B cell (primary cell): ENCODE data around the gene DOCK4. TPM values are rescaled to one million over a fixed set of nuclear protein-coding genes. Genes with fewer than 3 reads are reported as not detected.
A peak's percentile ranks its signal among the peaks of the same experiment; 100 is the strongest.

Experiments
- ATAC-seq: fragments of 200-7000 bp; cut with Tn5 transposase; one replicate; pipeline ENCODE4 v1.10.0; 2021; ENCODE audit warnings: low read depth, mild to moderate bottlenecking, moderate number of reproducible peaks, moderate library complexity
- CTCF ChIA-PET: fragments of 350-600 bp; sonication (Branson Sonifier 250); formaldehyde crosslinking; loops from one replicate; lab custom pipeline; 2021; ENCODE audit warnings: antibody characterized with exemption, inconsistent platforms; lab: Charles Lee
- POLR2A ChIA-PET: fragments of 350-600 bp; sonication (Branson Sonifier 250); formaldehyde crosslinking; loops from one replicate; lab custom pipeline; 2021; ENCODE audit warnings: antibody characterized with exemption; lab: Charles Lee
- DNase-seq: peaks from one replicate; pipeline ENCODE4 v3.0.0; 2013
- H2AFZ ChIP-seq: 2 replicates; pipeline ENCODE4 v1.6.1; 2012; ENCODE audit warnings: mild to moderate bottlenecking, low read depth, low read length; ENCODE audit not compliant: insufficient read depth, poor library complexity, severe bottlenecking
- H3K27ac ChIP-seq, 2 donors: 1 replicate in 1 of 2; 2 replicates in 1 of 2; pipeline ENCODE4 v1.5.1; 2012 to 2013; ENCODE audit warnings: low read length in 2 of 2, mild to moderate bottlenecking in 2 of 2, moderate library complexity in 1 of 2
- H3K27me3 ChIP-seq, 4 experiments: fragments of 200-600 bp in 1 of 4; sonication (generic) in 1 of 4; replicated peaks in 1 of 4; 1 replicate in 2 of 4; 2 replicates in 2 of 4; pipeline versions ENCODE4 v1.6.1 to v1.7.0; 2013 to 2016; ENCODE audit warnings: low read length in 3 of 4, mild to moderate bottlenecking in 2 of 4, mixed read lengths in 1 of 4, moderate library complexity in 1 of 4; ENCODE audit not compliant: insufficient read depth in 4 of 4, control insufficient read depth in 3 of 4; ENCODE audit errors: control extremely low read depth in 1 of 4
- H3K36me3 ChIP-seq, 2 experiments: replicated peaks in 1 of 2; 1 replicate in 1 of 2; 2 replicates in 1 of 2; pipeline versions ENCODE4 v1.6.1 to v1.7.1; 2013; ENCODE audit warnings: low read length in 1 of 2; ENCODE audit not compliant: insufficient read depth in 2 of 2, control insufficient read depth in 1 of 2; ENCODE audit errors: control extremely low read depth in 1 of 2, extremely low read depth in 1 of 2
- H3K4me1 ChIP-seq, 2 donors: fragments of 200-600 bp in 1 of 2; sonication (generic) in 1 of 2; 1 replicate in 1 of 2; 2 replicates in 1 of 2; pipeline versions ENCODE4 v1.5.1 to v1.6.1; 2013 to 2017; ENCODE audit warnings: low read length in 2 of 2; ENCODE audit not compliant: control insufficient read depth in 2 of 2, insufficient read depth in 2 of 2
- H3K4me2 ChIP-seq: replicated peaks from 2 replicates; pipeline ENCODE3; 2012; ENCODE audit warnings: mild to moderate bottlenecking, low read depth, low read length; ENCODE audit not compliant: poor library complexity, severe bottlenecking
- H3K4me3 ChIP-seq, 5 experiments: fragments of 200-600 bp in 1 of 5; sonication (generic) in 1 of 5; 1 replicate in 3 of 5; 2 replicates in 2 of 5; pipeline versions ENCODE4 v1.5.1 to v1.7.0; 2011 to 2016; ENCODE audit warnings: low read length in 4 of 5, mild to moderate bottlenecking in 4 of 5, low read depth in 2 of 5, control low read depth in 1 of 5, moderate library complexity in 1 of 5; ENCODE audit not compliant: insufficient read depth in 1 of 5; ENCODE audit errors: control extremely low read depth in 1 of 5, extremely low read depth in 1 of 5
- H3K79me2 ChIP-seq: fragments of 200-600 bp; sonication (generic); one replicate; pipeline ENCODE4 v1.6.0; 2016; ENCODE audit warnings: low read length; ENCODE audit not compliant: control insufficient read depth, insufficient read depth
- H3K9ac ChIP-seq: fragments of 200-600 bp; sonication (generic); 2 replicates; pipeline ENCODE4 v1.6.1; 2017; ENCODE audit warnings: mild to moderate bottlenecking, low read length, moderate library complexity
- H3K9me3 ChIP-seq, 3 donors: one replicate each; pipeline versions ENCODE4 v1.6.1 to v1.7.1; 2013; ENCODE audit warnings: low read length in 2 of 3; ENCODE audit not compliant: control insufficient read depth in 2 of 3, insufficient read depth in 1 of 3; ENCODE audit errors: control extremely low read depth in 1 of 3
- H4K20me1 ChIP-seq: 2 replicates; pipeline ENCODE4 v1.6.0; 2012; ENCODE audit warnings: mild to moderate bottlenecking, low read length; ENCODE audit not compliant: insufficient read depth, control insufficient read depth, poor library complexity, severe bottlenecking
- H3K27ac Mint-ChIP-seq: one replicate; pipeline ENCODE4 v1.8.0; 2021; ENCODE audit warnings: mixed read lengths
- H3K27me3 Mint-ChIP-seq: one replicate; pipeline ENCODE4 v1.8.0; 2021; ENCODE audit warnings: mixed read lengths
- H3K4me1 Mint-ChIP-seq: one replicate; pipeline ENCODE4 v1.8.0; 2021; ENCODE audit warnings: mixed read lengths
- H3K4me3 Mint-ChIP-seq: one replicate; pipeline ENCODE4 v1.8.0; 2021; ENCODE audit warnings: mixed read lengths
- H3K9me3 Mint-ChIP-seq: one replicate; pipeline ENCODE4 v1.8.0; 2022; ENCODE audit warnings: mixed read lengths; ENCODE audit not compliant: insufficient read depth
- EZH2 ChIP-seq: IDR thresholded peaks from 2 replicates; pipeline ENCODE4 v1.6.1; 2012; ENCODE audit warnings: borderline replicate concordance, low read depth, mild to moderate bottlenecking, moderate library complexity, low read length; ENCODE audit not compliant: insufficient read depth, poor library complexity, severe bottlenecking
- WGBS: methylation state at CpG from one replicate; pipeline ENCODE4 v1.1.5; 2013; ENCODE audit warnings: missing lambda C conversion rate; ENCODE audit not compliant: insufficient coverage; 5-methylcytosine and 5-hydroxymethylcytosine counted together
- intact Hi-C: fragments of 100-400 bp; cut with micrococcal nuclease; formaldehyde crosslinking; loops from one replicate; pipeline ENCODE4 v1.10.0; 2022
- polyA plus RNA-seq: library from polyadenylated mRNA; depleted of rRNA; stranded (reverse); fragments of >200 nt; gene quantifications from 2 replicates; pipeline ENCODE4 v1.2.3, GENCODE V29; 2012
- total RNA-seq, 2 donors: library from RNA; stranded (reverse); fragments of 120-200 nt in 1 of 2; gene quantifications; 1 replicate in 1 of 2; 2 replicates in 1 of 2; pipeline versions ENCODE4 v1.2.3 to v1.2.4, GENCODE V29; 2013 to 2022
- TF ChIP-seq, protein P1 (sequence below): fragments of 200-600 bp; IDR thresholded peaks from one replicate; pipeline ENCODE4 v1.8.0; 2022; ENCODE audit warnings: antibody characterized with exemption, mild to moderate bottlenecking

DOCK4 gene
- total and polyA plus RNA-seq, 2 donors (not counting 1 experiment from before 2014, with no cell fraction given): 0.03 to 4.1 TPM

GRCh38 chr7:111735661-111736551 lies 470.3 kb downstream of the DOCK4 start:
- intact Hi-C loops: loop anchor here (1.0 to 10.0 kb wide), 5 partner anchors 250 to 1894 kb away; no protein-coding TSS in a partner anchor
- Histone ChIP-seq H3K9ac (no peak overlapping the region), H4K20me1 (no peaks in the 10 kb centered on the region), H3K27me3 (peaks cover 0 to 3% (median 0%) of the 10 kb centered on the region in 4 experiments), H2AFZ (no peak overlapping the region), H3K36me3 (no peaks in the 10 kb centered on the region), H3K27ac (no peak overlapping the region), H3K79me2 (no peaks in the 10 kb centered on the region), H3K4me1 (no peaks in the 10 kb centered on the region), H3K4me3 (no peak overlapping the region), H3K4me2 (no peak overlapping the region), H3K9me3 (no peaks in the 10 kb centered on the region)
- peaks cover 11% of the 10 kb centered on the region for H3K27me3 Mint-ChIP-seq
- peak; percentile 69 for DNase-seq
- ChIA-PET POLR2A (no interaction called here), CTCF (interaction anchor here (0.7 to 4.7 kb wide), 8 partner anchors 10 to 760 kb away, joined by 3 to 16 read pairs (median 3); no protein-coding TSS in a partner anchor)
- TF ChIP-seq, protein P1, sequence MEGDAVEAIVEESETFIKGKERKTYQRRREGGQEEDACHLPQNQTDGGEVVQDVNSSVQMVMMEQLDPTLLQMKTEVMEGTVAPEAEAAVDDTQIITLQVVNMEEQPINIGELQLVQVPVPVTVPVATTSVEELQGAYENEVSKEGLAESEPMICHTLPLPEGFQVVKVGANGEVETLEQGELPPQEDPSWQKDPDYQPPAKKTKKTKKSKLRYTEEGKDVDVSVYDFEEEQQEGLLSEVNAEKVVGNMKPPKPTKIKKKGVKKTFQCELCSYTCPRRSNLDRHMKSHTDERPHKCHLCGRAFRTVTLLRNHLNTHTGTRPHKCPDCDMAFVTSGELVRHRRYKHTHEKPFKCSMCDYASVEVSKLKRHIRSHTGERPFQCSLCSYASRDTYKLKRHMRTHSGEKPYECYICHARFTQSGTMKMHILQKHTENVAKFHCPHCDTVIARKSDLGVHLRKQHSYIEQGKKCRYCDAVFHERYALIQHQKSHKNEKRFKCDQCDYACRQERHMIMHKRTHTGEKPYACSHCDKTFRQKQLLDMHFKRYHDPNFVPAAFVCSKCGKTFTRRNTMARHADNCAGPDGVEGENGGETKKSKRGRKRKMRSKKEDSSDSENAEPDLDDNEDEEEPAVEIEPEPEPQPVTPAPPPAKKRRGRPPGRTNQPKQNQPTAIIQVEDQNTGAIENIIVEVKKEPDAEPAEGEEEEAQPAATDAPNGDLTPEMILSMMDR: peak; percentile 96
- TF ChIP-seq EZH2: no peak
- 65% methylated on average over 9 of the region's 11 CpGs for WGBS
- H3K4me1 Mint-ChIP-seq: no peaks in the 10 kb centered on the region
- H3K9me3 Mint-ChIP-seq: no peaks in the 10 kb centered on the region
- no peak overlapping the region for H3K27ac Mint-ChIP-seq
- H3K4me3 Mint-ChIP-seq: no peak overlapping the region
- ATAC-seq: no peak
